NOMO-1 (cell line): Measurements from ENCODE around the gene EFCAB6.

Source experiments
- DNase-seq, 2 experiments: peaks; one replicate each; lab custom pipeline; 2025; ENCODE audit not compliant: unreplicated experiment in 2 of 2; lab: John Stamatoyannopoulos, UW

Gene EFCAB6

DNA sequence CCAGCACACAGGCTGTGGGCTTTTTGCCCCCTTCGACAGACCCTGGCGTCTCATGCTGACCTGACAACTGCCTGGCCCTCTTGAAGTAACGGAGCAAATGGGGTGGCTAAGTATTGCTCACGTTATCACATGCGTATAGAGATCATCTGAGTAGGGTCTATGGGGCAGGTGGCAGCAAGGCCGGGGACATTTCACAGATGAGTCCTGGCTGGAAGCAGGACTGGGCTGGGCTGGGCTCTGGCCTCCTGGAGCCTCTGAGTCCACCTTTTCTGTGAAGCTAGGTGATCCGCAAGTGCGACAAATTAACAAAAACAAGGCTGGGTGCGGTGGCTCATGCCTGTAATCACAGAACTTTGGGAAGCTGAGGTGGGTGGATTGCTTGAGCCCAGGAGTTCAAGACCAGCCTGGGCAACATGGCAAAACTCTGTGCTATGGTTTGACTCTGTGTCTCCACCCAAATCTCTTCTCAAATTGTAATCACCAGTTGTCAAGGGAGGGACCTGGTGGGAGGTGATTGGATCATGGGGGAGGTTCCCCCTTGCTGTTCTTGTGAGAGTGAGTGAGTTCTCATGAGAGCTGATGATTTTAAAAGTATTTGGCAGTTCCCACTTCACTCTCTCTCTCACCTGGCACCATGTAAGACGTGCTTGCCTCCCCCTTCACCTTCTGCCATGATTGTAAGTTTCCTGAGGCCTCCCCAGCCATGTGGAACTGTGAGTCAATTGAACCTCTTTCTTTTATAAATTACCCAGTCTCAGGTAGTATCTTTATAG lies 278.3 kb downstream of the EFCAB6 start:
- no peak for DNase-seq

DNA sequence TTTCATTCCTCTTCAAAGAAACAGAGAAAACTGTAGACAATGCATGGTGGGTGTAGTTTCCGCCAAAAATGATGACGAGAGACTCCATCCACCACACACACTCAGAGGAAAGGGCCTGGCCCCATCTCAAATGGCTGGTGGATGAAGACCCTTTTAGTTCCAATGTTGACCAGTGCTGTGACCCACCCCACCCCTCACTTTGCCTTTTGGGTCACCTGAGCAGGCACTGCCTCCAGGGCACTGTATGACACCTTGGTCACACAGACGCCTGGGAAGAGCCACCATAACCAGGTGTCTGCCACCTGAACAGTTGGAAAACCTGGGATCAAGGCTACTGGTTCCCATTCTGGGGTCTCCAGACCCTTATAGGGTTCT lies 279.0 kb downstream of the EFCAB6 start:
- DNase-seq = no peak

DNA sequence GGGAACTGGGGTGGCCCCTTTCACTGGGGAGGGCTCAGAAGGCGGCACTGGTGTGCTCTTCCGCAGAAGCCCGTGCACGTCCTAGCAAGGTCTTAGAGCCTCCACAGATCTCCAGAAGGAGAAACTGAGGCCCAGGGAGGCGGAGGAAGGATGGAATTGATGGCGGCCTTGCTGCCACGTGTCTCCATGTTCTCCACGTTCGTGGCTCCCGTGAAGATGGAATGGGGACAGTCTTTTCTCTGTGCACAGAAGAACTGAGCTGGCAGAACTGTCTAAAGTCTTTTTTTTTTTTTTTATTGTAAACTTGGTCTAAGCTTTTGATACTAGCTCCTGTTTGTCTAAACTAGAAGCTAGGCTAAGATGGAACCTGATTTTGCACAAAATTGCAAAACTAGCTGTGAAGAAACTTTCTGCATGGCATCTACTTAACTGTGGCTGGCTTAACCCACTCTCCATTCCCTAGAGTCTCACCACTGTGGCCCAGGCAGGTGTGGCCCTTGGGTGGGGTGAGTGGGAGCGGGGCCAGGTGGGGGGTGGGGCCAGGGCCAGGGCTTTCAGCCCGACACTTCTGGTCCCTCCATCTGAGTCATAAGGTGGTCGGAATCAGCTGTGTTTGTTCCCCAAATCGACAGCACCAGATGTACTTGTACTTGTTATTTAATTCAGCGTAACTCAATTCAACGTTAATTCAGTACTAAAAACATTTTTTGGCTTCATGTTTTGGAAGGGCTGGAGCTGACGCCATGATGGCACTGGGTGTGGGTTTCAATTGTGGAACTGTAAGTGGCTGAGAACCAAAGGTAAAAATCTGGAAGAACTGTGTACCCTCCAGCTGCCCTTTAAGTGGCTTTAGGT lies 279.6 kb downstream of the EFCAB6 start:
- no peak for DNase-seq

DNA sequence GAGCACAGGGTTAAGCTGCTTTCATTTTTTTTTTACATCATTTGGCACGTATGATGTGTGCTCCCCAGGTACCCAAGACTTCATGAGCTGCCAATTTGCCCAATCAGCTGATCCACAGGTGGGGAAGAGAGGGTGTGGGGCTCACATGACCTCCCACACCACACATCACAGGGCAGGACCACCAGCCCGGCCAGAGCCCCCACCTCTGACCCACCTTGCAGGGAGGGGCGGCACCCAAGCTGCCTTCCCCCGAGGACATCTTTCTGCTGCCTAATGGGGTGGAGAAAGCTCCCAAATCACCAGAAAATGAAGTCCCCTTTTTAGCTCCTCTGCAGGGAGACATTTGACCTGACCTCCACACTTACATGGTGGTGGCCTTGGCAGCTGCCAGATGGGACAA lies 280.5 kb downstream of the EFCAB6 start:
- no peak for DNase-seq

DNA sequence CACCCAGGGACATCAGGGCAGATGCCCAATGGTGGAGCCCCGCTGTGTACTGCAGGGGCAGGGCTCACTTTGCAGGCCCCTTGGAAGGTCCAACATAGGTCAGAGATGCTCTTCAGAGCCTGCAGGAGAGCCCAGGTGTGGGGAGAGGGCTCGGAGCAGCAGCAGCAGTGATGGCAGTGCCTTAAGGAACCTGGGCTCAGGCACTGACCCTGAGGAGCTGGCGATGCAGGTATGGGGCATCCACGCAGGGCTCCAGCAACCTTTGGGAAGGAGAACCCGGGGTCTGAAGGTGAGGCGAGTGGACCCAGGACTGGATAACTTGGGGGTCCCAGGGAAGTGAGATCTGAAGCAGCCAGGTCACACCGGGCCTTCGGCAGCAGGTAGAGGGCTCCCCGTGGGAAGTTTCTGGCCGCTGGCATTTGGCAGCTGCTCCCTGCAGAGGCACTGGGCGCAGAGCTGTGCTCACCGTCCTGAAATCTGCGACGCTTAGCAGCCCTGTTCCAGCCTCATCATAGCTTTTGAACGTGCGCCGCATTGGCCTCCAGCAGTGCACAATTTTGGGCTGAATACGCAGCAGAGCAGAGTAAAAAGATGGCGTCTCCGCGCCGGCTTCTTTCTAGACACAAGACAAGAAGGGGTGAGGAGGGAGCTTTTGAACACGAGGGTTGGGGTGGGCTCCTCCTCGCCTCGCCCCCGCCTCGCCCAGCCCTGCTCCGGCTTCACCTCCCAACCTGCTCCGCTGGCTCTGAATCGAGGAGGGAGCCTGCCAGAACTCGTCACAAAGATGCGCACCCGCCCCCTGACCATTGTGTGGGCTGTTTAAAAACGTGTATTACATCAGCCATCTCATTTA lies 281.5 kb downstream of the EFCAB6 start:
- DNase-seq = no peak

DNA sequence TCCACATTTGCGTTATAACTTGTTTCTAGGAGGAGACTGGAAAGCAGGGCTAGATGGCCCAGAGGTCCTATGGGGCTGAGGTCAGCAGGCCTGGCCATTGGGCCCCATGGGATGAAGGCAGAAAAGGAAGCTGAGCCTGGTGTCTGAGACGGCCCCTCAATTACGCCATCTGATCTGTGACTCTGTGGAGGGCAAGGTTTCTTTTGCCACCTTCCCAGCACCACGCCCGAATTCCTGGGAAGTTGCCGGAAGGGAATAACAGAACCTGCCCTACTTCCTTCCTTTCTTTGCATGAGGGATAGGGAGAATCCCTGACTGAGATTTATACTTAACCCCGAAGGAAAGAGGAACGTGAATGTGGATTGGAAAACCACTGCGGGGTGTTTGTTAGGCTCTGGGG lies 282.2 kb downstream of the EFCAB6 start:
- DNase-seq = no peak

DNA sequence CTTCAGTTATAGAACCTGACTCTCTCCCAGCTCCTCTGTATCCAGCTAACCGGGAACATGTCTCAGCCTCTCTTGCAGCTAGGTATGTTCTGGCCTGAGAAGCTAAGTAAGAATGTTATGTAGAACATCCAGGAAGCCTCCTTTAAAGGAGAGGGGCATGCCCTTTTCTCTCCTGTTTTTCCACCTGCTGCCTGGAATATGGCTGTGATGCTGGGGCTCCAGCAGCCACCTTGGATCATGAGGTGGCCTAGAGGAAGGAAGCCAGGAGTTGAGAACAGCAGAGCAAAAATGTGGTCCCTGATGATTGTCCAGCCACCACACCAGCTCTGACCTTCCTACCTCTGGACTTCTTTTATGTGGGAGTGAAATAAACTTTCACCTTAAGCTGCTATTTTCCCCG lies 282.6 kb downstream of the EFCAB6 start:
- DNase-seq = no peak

DNA sequence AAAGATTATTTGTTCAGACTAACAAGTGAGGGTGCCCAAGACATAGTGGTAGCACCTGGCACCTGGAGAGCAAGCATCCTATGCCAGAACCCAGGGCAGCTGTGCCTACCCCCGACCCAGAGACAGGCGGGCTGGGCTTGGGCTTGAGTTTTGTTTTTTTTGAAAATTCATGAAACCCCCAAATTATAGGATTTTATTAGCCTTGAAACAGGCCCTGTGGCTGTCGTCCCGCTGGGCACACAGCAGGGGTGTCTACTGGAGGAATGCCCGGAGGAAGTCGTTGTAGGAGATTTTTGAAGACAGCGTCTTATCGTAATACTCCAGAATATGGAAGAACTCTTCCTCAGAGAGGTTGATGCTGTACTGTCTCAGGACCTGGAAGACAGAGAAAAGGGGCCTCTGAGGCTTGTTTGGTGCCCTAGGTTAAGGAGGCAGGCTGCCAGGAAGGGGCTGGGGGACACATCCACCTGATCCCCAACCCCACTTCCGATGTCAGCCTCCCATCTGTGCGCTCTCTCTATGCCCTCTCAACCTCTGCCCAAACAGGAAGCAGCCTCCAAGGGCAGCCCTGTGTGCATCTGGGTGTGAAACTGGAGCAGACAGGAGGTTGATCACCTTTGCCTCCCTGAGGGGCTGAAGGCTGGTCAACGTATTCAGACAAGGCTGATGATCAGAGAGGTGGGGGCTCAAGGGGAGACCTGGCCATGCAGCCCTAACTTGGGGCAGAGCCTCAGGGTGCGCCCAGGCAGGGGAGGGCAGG lies 283.3 kb downstream of the EFCAB6 start:
- DNase-seq = no peak

DNA sequence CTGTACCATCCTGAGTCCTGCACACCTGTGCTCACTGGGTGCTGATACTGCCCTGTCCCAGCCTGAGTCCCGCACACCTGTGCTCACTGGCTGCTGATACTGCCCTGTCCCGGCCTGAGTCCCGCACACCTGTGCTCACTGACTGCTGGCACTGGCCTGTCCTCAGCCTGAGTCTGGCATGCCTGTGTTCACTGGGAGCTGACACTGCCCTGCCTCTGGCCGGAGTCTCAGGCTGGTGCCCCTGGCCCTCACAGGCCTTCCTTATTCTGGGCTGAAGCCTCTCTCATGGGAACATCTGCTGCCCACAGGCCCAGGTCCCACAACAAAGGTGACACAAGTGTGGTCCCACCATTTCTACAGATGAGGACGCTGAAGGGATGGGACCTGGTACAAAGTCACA lies 285.2 kb downstream of the EFCAB6 start:
- no peak for DNase-seq

DNA sequence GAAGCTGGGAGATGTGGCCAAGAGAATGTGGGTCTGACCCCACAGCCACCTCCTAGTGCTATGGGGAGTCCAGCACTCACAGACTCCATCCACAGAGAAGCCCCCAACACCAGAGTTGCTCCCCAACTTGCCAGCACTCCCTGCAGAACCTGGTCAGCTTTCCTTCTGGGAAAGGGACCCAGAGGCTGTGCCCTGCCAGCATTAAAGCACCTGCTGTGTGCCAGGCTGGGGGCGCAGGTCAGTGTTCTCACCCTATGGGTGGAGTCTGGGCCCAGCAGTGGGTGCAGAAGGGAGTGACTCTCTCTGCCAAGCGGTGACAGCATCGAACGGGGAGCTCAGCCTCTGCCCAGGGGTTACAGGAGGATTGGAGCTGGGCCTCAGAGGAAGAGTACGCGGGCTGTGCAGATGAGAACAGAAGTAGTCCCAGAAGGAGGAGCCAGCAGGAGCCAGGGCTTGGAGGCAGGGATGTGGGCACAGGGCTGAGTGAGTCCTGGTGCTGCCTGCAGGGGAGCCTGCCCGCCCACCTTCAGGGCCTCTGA lies 285.9 kb downstream of the EFCAB6 start:
- no peak for DNase-seq

DNA sequence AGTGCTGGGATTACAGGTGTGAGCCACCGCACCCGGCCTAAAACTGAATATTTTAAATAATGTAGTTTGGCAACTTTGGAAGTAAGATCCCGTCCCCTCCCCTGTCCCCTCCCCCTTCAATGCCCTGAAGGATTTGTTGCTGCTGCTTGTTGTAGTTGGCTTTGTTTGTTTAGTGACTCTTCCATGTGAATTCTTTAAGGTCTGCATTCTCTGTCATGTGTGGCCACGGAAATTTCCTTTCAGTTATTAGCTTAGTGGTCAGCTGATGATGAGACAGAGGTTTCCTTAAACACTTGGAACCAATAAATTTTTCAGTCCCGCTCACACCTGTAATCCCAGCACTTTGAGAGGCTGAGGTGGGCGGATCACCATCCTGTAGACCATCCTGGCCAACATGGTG lies 290.4 kb downstream of the EFCAB6 start:
- DNase-seq = no peak

DNA sequence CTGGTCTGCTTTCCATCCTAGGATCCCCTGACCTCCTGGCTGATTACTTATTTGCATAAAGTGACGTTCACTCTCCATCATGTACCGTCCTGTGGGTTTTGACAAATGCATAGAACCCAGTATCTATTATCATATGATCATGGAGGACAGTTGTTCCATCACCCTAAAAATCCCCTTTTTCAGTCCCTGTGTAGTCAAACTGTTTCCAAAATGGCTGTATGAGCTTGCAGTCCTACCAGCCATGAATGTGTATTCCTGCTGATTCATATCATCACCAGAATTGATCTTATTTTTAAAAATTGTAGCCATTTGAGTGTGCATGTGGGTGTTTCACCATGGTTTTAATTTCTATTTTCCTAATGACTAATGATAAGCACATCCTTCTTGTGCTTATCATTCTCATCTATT lies 291.5 kb downstream of the EFCAB6 start:
- DNase-seq = no peak

DNA sequence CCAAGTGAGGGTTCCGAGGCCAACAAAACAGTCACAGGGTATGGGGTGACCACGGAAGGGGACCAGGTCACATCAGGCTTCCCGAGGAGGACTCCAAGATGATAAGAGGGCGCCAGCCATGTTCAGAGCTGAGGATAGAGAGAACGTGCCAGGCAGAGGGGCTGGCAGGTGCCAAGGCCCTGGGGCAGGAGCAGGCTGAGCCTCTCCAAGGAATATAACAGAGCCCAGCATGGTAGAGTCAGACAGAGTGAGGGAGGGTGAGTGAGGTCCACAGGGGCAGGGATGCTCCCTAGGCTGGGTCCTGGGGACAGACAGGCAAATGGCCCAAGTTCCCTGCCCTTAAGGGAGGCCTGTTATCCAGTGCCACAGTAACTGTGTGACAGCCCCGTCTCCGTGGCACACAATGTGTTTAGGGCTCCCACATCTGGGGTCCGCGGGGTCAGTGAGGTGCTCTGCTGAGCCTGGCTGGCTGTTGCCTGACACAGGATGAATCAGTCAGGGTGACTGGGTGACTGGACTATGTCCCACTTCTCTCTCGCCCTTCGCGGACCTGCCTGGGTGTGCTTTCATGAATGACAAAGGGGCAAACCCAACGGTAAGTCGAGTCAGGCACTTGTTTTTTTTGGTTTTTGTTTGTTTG lies 295.0 kb downstream of the EFCAB6 start:
- DNase-seq = no peak

DNA sequence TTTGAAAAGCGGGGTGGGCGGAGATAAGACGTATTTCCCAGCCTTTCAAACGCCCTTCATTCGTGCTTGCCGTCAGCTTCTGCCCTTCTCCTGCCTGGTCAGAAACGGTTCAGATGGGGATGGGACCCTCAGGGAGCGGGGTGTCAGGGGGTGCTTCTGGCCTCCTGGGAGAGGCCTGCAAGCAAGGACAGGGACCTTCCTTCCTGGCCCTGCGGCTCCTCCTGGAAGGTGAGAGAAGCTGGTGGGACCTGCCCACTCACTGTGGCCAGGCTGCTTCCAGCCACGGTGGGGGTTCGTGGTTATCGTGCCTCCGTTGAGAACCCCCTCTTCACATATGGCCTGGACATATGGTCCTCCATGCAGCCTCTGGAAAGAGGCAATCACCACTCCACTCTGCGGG lies 295.7 kb downstream of the EFCAB6 start:
- no peak for DNase-seq

DNA sequence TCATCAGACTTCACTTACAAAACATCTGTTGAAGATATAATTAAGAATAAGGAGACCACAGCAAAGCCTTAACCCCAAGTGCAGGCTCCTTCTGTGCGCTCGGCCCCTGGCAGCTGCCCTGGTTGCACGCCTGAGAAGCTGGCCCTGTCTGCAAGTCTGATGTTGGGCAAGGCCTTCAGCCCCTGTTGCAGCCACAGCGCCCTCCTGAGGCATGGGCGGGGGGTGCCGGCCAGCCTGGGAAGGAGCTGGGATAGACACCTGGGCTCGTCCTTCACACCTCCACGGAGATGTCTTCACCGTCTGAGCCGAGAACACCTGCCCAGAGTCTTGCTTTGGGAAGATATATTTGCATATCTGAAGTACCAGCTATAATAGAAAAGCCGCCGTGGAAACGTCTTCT lies 296.2 kb downstream of the EFCAB6 start:
- no peak for DNase-seq

DNA sequence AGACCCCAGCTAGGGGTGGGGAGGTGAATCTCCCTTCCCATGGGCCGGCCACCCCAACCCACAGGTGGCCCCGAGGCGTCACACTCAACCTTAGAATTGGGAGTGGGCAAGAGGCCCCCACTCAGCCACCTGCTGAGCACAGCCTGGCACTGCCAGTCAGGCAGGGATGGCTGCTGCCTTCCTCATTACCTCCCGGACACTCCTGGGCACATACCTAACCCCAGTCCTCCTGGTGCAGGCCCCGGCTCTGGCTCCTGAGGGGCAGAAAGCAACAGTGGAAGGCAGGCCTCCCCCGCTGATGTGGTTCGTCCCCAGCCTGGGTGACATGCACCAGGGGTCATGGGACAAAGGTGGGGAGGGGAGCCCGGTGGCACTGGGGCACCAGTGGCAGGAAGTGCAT lies 296.7 kb downstream of the EFCAB6 start:
- no peak for DNase-seq

DNA sequence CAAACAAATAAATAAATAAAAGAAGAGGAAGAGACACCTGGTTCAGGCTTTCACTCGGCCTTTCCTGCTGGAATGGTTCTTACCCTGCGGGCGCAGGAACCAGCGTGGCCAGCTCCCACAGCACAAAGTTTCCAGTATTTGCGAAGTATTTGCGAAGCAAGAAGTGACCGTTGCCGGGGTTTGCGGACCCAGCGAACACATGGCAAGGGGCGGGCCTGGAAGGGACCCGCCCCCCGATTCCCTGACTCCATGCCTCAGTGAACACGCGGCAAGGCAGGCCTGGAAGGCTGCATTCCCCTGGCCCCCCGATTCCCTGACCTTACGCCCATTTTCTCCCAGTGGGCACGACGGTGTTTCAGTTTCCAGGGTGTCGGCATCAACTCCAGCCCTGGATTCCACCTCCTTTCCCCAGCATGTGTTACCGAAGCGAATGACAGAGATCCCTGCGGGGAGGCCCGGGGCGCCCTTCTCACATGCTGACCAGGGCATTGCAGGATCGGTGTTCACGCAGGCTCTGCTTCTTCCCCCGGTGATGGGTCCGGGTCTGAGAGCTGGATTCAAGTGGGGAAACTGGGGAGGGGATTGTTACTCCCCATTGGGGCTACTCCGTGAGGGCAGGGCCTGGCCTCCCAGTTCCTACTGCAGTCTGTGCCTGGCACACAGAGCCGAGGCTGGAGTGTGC lies 297.5 kb downstream of the EFCAB6 start:
- no peak for DNase-seq

DNA sequence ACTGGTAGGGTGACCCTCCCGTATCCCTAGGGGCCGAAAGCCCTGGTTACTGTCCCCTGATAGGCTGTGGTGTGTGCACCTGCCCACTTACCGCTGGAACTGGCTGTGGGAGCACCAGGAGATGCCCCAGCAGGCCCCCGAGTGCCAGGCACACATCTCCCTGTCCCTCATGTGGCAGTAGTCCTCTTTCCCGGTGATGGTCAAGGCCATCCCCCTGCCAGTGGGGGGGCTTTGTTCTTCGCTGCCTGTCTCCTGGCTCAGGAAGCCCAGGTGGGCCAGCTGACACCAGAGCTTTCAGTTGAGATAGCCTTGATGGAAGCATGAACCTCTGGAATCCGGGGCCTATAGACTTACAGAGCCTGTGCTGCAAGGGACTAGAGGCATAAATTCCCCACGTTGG lies 299.8 kb downstream of the EFCAB6 start:
- DNase-seq = no peak

DNA sequence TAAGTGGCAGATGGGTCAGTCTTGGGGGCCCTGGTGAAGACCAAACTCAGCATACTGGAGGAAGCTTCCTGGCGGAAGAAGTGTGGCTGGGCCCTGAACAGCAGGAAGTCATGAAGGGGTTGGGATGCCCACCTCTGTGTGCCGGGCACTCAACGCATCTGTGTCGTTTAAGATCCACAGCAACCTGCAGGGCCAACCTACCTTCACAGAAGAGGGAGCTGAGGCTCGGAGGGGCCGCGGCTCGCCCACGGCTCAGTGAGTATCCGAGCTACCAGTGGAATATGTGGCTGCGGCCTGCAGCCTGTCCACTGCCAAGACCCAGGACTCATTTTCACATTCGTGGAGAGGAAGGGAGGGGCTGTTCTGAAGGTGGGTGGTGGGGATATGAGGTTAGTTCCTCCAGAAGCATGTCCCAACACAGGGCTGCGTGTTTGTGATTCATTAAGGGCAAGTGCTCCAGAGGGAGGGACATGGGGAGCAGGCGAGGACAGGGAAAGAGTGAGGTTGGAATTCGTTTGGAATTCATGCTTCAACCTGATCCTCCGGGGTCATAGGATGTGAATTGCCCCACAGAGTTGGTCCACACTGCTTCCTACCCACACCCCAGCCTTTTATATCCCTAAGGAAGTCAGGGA lies 300.7 kb downstream of the EFCAB6 start:
- DNase-seq = no peak
